Testis (tissue), 2 donors: ENCODE measurements around the gene PCBP2.
"Not testable (repeated sequence)": the region's sequence is repeated elsewhere in the genome, so short reads cannot be mapped to it uniquely, and the experiment has no call there.

Experiments
- CTCF ChIP-seq, 3 experiments: fragments of 450-650 bp in 2 of 3; fragments of 200-600 bp in 1 of 3; sonication (generic) in 1 of 3; IDR thresholded peaks; one replicate each; pipeline ENCODE4 v1.5.1; 2016 to 2019; ENCODE audit warnings: antibody characterized with exemption in 3 of 3, mild to moderate bottlenecking in 2 of 3, moderate library complexity in 1 of 3
- POLR2A ChIP-seq: fragments of 450-650 bp; IDR thresholded peaks from one replicate; pipeline ENCODE4 v1.6.1; 2017; ENCODE audit warnings: antibody characterized with exemption, mild to moderate bottlenecking, moderate library complexity

- not testable (repeated sequence) for TF ChIP-seq POLR2A; CTCF (IDR thresholded peaks at IDR 0.05)
These were observed 7.1 kb upstream of the PCBP2 start for GRCh38 chr12:53444593-53445325.
